GM23338 (cell line): ENCODE measurements around the gene JCHAIN. TPM values are rescaled to one million over a fixed set of nuclear protein-coding genes. Genes with fewer than 3 reads are reported as not detected.

Source experiments
- ATAC-seq: fragments of 200-7000 bp; cut with Tn5 transposase; 3 replicates; pipeline ENCODE4 v1.9.1; 2020
- DNase-seq: peaks from one replicate; pipeline ENCODE4 v3.0.0-alpha.2; 2015; ENCODE audit warnings: low spot score
- H2AFZ ChIP-seq: fragments of 200-600 bp; sonication (generic); 2 replicates; pipeline ENCODE4 v1.8.0; 2016; ENCODE audit warnings: antibody characterized with exemption, mild to moderate bottlenecking, moderate library complexity
- H3F3A ChIP-seq: fragments of 200-600 bp; sonication (generic); replicated peaks from 2 replicates; pipeline ENCODE4 v1.8.0; 2017; ENCODE audit warnings: antibody characterized with exemption, mixed run types, low read depth
- H3K27ac ChIP-seq: fragments of 200-600 bp; sonication (generic); 2 replicates; pipeline ENCODE4 v1.6.1; 2016; ENCODE audit warnings: low read depth
- H3K27me3 ChIP-seq: fragments of 200-600 bp; sonication (generic); 2 replicates; pipeline ENCODE4 v1.8.0; 2016; ENCODE audit warnings: mild to moderate bottlenecking, mixed run types, moderate library complexity; ENCODE audit not compliant: insufficient read depth
- H3K36me3 ChIP-seq: fragments of 200-600 bp; sonication (generic); 2 replicates; pipeline ENCODE4 v1.8.0; 2016; ENCODE audit warnings: mild to moderate bottlenecking; ENCODE audit not compliant: insufficient read depth
- H3K4me1 ChIP-seq: fragments of 200-600 bp; sonication (generic); 2 replicates; pipeline ENCODE4 v1.8.0; 2016; ENCODE audit warnings: mild to moderate bottlenecking, moderate library complexity; ENCODE audit not compliant: insufficient read depth
- H3K4me2 ChIP-seq: fragments of 200-600 bp; sonication (generic); 2 replicates; pipeline ENCODE4 v1.7.1; 2017; ENCODE audit warnings: mixed run types
- H3K4me3 ChIP-seq: fragments of 200-600 bp; sonication (generic); 2 replicates; pipeline ENCODE4 v1.6.1; 2016; ENCODE audit warnings: mixed run types
- H3K79me2 ChIP-seq: fragments of 200-600 bp; sonication (generic); replicated peaks from 2 replicates; pipeline ENCODE4 v1.8.0; 2017; ENCODE audit warnings: mild to moderate bottlenecking; ENCODE audit not compliant: insufficient read depth
- H3K9me2 ChIP-seq: fragments of 200-600 bp; sonication (generic); 2 replicates; pipeline ENCODE4 v1.8.0; 2017; ENCODE audit not compliant: insufficient read depth
- H4K20me1 ChIP-seq: fragments of 200-600 bp; sonication (generic); replicated peaks from 2 replicates; pipeline ENCODE4 v1.8.0; 2017; ENCODE audit warnings: mild to moderate bottlenecking; ENCODE audit not compliant: insufficient read depth
- H3K27ac Mint-ChIP-seq: 2 replicates; pipeline ENCODE4 v1.8.0; 2020; ENCODE audit warnings: inconsistent platforms, mild to moderate bottlenecking, moderate library complexity, mixed read lengths
- H3K27me3 Mint-ChIP-seq: 3 replicates; pipeline ENCODE4 v1.8.0; 2022; ENCODE audit warnings: low read depth, mild to moderate bottlenecking, moderate library complexity, mixed read lengths, inconsistent platforms; ENCODE audit not compliant: insufficient read depth, poor library complexity
- H3K36me3 Mint-ChIP-seq: 3 replicates; pipeline ENCODE4 v1.8.0; 2021; ENCODE audit warnings: low read depth, mild to moderate bottlenecking, inconsistent platforms, moderate library complexity, mixed read lengths
- H3K4me1 Mint-ChIP-seq: 3 replicates; pipeline ENCODE4 v1.8.0; 2020; ENCODE audit warnings: mild to moderate bottlenecking, inconsistent platforms, mixed read lengths
- H3K4me3 Mint-ChIP-seq: 3 replicates; pipeline ENCODE4 v1.8.0; 2021; ENCODE audit warnings: moderate library complexity, mild to moderate bottlenecking, inconsistent platforms, mixed read lengths
- H3K9me3 Mint-ChIP-seq: 3 replicates; pipeline ENCODE4 v1.8.0; 2020; ENCODE audit warnings: moderate library complexity, mild to moderate bottlenecking, inconsistent platforms, mixed read lengths
- CREB1 ChIP-seq: fragments of 250-450 bp; sonication (Bioruptor Pico); IDR thresholded peaks from 2 replicates; pipeline ENCODE4 v1.5.0; 2020; ENCODE audit warnings: low read depth, mild to moderate bottlenecking, moderate library complexity
- EZH2 ChIP-seq: fragments of 200-600 bp; sonication (generic); IDR thresholded peaks from one replicate; pipeline ENCODE4 v1.8.0; 2017; ENCODE audit warnings: antibody characterized with exemption, mild to moderate bottlenecking, low read depth; ENCODE audit not compliant: unreplicated experiment
- EZH2phosphoT487 ChIP-seq: fragments of 200-600 bp; sonication (generic); IDR thresholded peaks from one replicate; pipeline ENCODE4 v1.8.1; 2018; ENCODE audit warnings: antibody characterized with exemption; ENCODE audit not compliant: unreplicated experiment
- JUNB ChIP-seq: IDR thresholded peaks from one replicate; pipeline ENCODE4 v1.6.1; 2016; ENCODE audit warnings: antibody characterized with exemption; ENCODE audit not compliant: unreplicated experiment
- NANOG ChIP-seq: IDR thresholded peaks from 2 replicates; pipeline ENCODE4 v1.6.1; 2016; ENCODE audit warnings: antibody characterized with exemption, borderline replicate concordance
- POLR2AphosphoS5 ChIP-seq: IDR thresholded peaks from 2 replicates; pipeline ENCODE4 v1.6.1; 2016; ENCODE audit warnings: antibody characterized with exemption, low read depth
- STAT1 ChIP-seq: IDR thresholded peaks from one replicate; pipeline ENCODE4 v1.6.1; 2016; ENCODE audit warnings: antibody characterized with exemption; ENCODE audit not compliant: unreplicated experiment
- ZNF114 ChIP-seq: fragments of 250-450 bp; sonication (Bioruptor Pico); IDR thresholded peaks from 2 replicates; pipeline ENCODE4 v1.5.0; 2020; ENCODE audit warnings: mild to moderate bottlenecking, moderate library complexity
- ZNF331 ChIP-seq: fragments of 250-450 bp; sonication (Bioruptor Pico); IDR thresholded peaks from 2 replicates; pipeline ENCODE4 v1.5.0; 2020; ENCODE audit warnings: low read depth, mild to moderate bottlenecking, moderate library complexity
- polyA plus RNA-seq: library from polyadenylated mRNA; unstranded; fragments of >200 nt; fragmentation: Nextera tagmentation; extraction: Ambion mirVana; gene quantifications from 2 replicates; pipeline ENCODE4 v1.2.1, GENCODE V29; 2016
- total RNA-seq: library from RNA; depleted of rRNA; stranded (reverse); fragments of >200 nt; shearing (Covaris generic); gene quantifications from 2 replicates; pipeline ENCODE4 v1.2.3, GENCODE V29; 2014
- TF ChIP-seq, protein P1 (sequence below): IDR thresholded peaks from one replicate; pipeline ENCODE4 v1.6.1; 2018; ENCODE audit warnings: antibody characterized with exemption; ENCODE audit not compliant: unreplicated experiment
- TF ChIP-seq, protein P2 (sequence below): IDR thresholded peaks from 2 replicates; pipeline ENCODE4 v1.6.1; 2016; ENCODE audit warnings: antibody characterized with exemption
- TF ChIP-seq, protein P3 (sequence below), 2 experiments: fragments of 200-600 bp in 1 of 2; sonication (generic) in 1 of 2; conservative IDR thresholded peaks; 2 replicates each; pipeline versions ENCODE4 v1.5.1 to v1.6.1; 2016 to 2017; ENCODE audit warnings: antibody characterized with exemption in 2 of 2, low read depth in 2 of 2, mild to moderate bottlenecking in 2 of 2, moderate library complexity in 1 of 2
- TF ChIP-seq, protein P4 (sequence below): fragments of 250-450 bp; sonication (Bioruptor Pico); IDR thresholded peaks from 2 replicates; pipeline ENCODE4 v1.5.0; 2020; ENCODE audit warnings: mild to moderate bottlenecking, moderate library complexity

JCHAIN gene
- total and polyA plus RNA-seq, 2 experiments from 2014 or later = 0.23 TPM; not detected in 1

DNA sequence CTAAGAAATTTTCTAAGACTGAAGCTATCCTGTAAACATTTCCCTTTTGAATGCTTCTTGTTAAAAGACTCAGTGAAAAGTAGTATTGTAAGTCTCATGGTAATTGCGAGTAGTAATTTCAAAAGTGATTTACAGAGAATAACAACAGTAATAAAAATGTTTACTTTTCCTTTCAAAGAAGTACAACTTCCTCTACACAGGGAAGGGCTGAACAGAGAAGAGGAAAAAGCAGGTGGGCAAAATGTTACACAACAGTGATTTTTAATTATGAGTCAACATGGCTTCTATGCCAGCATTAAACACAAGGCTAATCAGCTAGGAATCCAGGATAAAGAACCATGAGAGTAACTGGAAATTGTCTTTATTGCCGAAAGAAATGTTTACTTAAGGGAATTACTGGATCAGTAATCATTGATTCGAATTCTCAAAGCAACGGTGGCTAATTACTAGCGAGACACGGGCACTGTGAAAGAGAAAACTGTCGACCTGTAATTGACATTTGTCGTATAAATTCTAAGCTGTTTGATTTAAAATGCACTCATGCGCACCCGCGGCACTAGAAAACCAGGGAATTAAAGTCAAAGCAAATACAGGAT, 37.4 kb upstream of the JCHAIN start:
- peaks cover 26% of the 10 kb centered on the region for H3K27me3 ChIP-seq
- peaks cover 10% of the 10 kb centered on the region; the same call in 1 of the 2 replicates for H3F3A ChIP-seq
- H4K20me1 ChIP-seq = peaks cover 5% of the 10 kb centered on the region
- no peaks in the 10 kb centered on the region for H3K36me3 ChIP-seq
- H3K4me3 Mint-ChIP-seq = peak overlapping the region; percentile 87
- H3K36me3 Mint-ChIP-seq = no peaks in the 10 kb centered on the region; the same call in 2 of the 3 replicates
- peak overlapping the region; percentile 90 for H3K27ac ChIP-seq
- ATAC-seq = no peak
- peaks cover 6% of the 10 kb centered on the region for H3K27me3 Mint-ChIP-seq
- peaks cover 12% of the 10 kb centered on the region; the same call in 1 of the 2 replicates for H3K4me1 ChIP-seq
- H3K27ac Mint-ChIP-seq = peak overlapping the region; percentile 50
- H2AFZ ChIP-seq = peak overlapping the region; percentile 93
- no peaks in the 10 kb centered on the region for H3K9me2 ChIP-seq
- peak overlapping the region; percentile 78 for H3K4me2 ChIP-seq
- H3K4me1 Mint-ChIP-seq = peaks cover 11% of the 10 kb centered on the region; the same call in 2 of the 3 replicates
- no peak for TF ChIP-seq STAT1
- TF ChIP-seq POLR2AphosphoS5 = no peak
- TF ChIP-seq, protein P1, sequence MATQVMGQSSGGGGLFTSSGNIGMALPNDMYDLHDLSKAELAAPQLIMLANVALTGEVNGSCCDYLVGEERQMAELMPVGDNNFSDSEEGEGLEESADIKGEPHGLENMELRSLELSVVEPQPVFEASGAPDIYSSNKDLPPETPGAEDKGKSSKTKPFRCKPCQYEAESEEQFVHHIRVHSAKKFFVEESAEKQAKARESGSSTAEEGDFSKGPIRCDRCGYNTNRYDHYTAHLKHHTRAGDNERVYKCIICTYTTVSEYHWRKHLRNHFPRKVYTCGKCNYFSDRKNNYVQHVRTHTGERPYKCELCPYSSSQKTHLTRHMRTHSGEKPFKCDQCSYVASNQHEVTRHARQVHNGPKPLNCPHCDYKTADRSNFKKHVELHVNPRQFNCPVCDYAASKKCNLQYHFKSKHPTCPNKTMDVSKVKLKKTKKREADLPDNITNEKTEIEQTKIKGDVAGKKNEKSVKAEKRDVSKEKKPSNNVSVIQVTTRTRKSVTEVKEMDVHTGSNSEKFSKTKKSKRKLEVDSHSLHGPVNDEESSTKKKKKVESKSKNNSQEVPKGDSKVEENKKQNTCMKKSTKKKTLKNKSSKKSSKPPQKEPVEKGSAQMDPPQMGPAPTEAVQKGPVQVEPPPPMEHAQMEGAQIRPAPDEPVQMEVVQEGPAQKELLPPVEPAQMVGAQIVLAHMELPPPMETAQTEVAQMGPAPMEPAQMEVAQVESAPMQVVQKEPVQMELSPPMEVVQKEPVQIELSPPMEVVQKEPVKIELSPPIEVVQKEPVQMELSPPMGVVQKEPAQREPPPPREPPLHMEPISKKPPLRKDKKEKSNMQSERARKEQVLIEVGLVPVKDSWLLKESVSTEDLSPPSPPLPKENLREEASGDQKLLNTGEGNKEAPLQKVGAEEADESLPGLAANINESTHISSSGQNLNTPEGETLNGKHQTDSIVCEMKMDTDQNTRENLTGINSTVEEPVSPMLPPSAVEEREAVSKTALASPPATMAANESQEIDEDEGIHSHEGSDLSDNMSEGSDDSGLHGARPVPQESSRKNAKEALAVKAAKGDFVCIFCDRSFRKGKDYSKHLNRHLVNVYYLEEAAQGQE = no peak
- TF ChIP-seq EZH2phosphoT487 = no peak
- TF ChIP-seq NANOG = no peak
- TF ChIP-seq, protein P2, sequence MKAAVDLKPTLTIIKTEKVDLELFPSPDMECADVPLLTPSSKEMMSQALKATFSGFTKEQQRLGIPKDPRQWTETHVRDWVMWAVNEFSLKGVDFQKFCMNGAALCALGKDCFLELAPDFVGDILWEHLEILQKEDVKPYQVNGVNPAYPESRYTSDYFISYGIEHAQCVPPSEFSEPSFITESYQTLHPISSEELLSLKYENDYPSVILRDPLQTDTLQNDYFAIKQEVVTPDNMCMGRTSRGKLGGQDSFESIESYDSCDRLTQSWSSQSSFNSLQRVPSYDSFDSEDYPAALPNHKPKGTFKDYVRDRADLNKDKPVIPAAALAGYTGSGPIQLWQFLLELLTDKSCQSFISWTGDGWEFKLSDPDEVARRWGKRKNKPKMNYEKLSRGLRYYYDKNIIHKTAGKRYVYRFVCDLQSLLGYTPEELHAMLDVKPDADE = no peak
- TF ChIP-seq CREB1 (CRISPR knock-in tag) = no peak
- TF ChIP-seq ZNF331 = no peak
- no peak for TF ChIP-seq EZH2
- TF ChIP-seq, protein P3, sequence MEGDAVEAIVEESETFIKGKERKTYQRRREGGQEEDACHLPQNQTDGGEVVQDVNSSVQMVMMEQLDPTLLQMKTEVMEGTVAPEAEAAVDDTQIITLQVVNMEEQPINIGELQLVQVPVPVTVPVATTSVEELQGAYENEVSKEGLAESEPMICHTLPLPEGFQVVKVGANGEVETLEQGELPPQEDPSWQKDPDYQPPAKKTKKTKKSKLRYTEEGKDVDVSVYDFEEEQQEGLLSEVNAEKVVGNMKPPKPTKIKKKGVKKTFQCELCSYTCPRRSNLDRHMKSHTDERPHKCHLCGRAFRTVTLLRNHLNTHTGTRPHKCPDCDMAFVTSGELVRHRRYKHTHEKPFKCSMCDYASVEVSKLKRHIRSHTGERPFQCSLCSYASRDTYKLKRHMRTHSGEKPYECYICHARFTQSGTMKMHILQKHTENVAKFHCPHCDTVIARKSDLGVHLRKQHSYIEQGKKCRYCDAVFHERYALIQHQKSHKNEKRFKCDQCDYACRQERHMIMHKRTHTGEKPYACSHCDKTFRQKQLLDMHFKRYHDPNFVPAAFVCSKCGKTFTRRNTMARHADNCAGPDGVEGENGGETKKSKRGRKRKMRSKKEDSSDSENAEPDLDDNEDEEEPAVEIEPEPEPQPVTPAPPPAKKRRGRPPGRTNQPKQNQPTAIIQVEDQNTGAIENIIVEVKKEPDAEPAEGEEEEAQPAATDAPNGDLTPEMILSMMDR (conservative IDR thresholded peaks at IDR 0.05; ENCODE audit: low read depth in 2 of 2) = no peak
- TF ChIP-seq, protein P4, sequence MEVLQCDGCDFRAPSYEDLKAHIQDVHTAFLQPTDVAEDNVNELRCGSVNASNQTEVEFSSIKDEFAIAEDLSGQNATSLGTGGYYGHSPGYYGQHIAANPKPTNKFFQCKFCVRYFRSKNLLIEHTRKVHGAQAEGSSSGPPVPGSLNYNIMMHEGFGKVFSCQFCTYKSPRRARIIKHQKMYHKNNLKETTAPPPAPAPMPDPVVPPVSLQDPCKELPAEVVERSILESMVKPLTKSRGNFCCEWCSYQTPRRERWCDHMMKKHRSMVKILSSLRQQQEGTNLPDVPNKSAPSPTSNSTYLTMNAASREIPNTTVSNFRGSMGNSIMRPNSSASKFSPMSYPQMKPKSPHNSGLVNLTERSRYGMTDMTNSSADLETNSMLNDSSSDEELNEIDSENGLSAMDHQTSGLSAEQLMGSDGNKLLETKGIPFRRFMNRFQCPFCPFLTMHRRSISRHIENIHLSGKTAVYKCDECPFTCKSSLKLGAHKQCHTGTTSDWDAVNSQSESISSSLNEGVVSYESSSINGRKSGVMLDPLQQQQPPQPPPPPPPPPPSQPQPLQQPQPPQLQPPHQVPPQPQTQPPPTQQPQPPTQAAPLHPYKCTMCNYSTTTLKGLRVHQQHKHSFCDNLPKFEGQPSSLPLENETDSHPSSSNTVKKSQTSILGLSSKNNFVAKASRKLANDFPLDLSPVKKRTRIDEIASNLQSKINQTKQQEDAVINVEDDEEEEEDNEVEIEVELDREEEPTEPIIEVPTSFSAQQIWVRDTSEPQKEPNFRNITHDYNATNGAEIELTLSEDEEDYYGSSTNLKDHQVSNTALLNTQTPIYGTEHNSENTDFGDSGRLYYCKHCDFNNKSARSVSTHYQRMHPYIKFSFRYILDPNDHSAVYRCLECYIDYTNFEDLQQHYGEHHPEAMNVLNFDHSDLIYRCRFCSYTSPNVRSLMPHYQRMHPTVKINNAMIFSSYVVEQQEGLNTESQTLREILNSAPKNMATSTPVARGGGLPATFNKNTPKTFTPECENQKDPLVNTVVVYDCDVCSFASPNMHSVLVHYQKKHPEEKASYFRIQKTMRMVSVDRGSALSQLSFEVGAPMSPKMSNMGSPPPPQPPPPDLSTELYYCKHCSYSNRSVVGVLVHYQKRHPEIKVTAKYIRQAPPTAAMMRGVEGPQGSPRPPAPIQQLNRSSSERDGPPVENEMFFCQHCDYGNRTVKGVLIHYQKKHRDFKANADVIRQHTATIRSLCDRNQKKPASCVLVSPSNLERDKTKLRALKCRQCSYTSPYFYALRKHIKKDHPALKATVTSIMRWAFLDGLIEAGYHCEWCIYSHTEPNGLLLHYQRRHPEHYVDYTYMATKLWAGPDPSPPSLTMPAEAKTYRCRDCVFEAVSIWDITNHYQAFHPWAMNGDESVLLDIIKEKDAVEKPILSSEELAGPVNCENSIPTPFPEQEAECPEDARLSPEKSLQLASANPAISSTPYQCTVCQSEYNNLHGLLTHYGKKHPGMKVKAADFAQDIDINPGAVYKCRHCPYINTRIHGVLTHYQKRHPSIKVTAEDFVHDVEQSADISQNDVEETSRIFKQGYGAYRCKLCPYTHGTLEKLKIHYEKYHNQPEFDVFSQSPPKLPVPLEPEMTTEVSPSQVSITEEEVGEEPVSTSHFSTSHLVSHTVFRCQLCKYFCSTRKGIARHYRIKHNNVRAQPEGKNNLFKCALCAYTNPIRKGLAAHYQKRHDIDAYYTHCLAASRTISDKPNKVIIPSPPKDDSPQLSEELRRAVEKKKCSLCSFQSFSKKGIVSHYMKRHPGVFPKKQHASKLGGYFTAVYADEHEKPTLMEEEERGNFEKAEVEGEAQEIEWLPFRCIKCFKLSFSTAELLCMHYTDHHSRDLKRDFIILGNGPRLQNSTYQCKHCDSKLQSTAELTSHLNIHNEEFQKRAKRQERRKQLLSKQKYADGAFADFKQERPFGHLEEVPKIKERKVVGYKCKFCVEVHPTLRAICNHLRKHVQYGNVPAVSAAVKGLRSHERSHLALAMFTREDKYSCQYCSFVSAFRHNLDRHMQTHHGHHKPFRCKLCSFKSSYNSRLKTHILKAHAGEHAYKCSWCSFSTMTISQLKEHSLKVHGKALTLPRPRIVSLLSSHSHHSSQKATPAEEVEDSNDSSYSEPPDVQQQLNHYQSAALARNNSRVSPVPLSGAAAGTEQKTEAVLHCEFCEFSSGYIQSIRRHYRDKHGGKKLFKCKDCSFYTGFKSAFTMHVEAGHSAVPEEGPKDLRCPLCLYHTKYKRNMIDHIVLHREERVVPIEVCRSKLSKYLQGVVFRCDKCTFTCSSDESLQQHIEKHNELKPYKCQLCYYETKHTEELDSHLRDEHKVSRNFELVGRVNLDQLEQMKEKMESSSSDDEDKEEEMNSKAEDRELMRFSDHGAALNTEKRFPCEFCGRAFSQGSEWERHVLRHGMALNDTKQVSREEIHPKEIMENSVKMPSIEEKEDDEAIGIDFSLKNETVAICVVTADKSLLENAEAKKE (CRISPR knock-in tag) = no peak
- TF ChIP-seq ZNF114 (CRISPR knock-in tag) = no peak
- TF ChIP-seq JUNB = no peak
- peaks cover 25% of the 10 kb centered on the region for H3K79me2 ChIP-seq
- peak overlapping the region; percentile 86 for H3K4me3 ChIP-seq
- H3K9me3 Mint-ChIP-seq = no peaks in the 10 kb centered on the region; the same call in 2 of the 3 replicates
- peak; percentile 41 for DNase-seq
